ENCODE measurements around the gene FCRLA. TPM values are rescaled to one million over a fixed set of nuclear protein-coding genes. Genes with fewer than 3 reads are reported as not detected.
"Not testable (repeated sequence)": the region's sequence is repeated elsewhere in the genome, so short reads cannot be mapped to it uniquely, and the experiment has no call there.

The FCRLA gene, protein sequence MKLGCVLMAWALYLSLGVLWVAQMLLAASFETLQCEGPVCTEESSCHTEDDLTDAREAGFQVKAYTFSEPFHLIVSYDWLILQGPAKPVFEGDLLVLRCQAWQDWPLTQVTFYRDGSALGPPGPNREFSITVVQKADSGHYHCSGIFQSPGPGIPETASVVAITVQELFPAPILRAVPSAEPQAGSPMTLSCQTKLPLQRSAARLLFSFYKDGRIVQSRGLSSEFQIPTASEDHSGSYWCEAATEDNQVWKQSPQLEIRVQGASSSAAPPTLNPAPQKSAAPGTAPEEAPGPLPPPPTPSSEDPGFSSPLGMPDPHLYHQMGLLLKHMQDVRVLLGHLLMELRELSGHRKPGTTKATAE
- total RNA-seq (2022), result not detected in 2 replicates
- percentile 8 among the genes with signal in this experiment for Bru-seq, nascent RNA
- BruChase-seq, experiment 1, labeled RNA remaining after a 6-hour chase, result not detected
- BruChase-seq, experiment 2, labeled RNA remaining after a 2-hour chase, result not detected
- long read RNA-seq, result 0 reads

DNA sequence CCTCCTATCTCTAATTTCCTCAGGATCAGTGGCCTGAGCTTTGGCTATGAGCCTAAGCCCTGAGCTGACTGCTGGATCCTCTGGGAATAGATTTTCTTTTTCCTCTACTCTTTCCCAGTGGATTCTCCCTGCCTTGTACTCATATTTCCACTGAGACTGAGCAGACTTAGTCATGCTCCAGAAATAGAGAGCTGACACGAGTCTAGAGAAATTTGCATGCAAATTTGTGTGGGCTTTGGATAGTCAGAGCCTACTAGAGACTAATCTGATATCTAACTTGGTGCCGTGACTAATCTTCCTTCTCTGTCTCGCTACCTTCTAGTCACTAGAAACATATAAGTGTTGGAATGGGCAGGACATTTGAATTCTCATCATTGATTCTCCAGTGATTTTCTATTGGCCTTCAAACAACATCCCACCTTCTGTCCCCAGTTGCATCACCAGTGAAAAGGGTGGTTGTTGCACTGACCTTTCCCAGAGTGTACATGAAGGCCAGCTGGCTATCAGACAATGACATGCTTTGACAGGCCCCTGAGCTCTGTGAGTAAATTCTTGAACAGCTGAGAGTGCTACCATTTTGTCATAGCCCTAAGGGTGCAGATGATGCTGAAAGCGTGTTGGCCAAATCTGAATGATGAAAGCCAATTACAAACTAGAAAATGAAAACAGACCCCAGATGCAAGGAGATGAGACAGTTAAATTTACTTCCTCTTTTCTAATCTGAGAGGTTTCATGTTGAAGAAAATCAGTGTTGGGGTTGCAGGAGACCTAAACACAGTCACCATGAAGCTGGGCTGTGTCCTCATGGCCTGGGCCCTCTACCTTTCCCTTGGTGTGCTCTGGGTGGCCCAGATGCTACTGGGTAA, at the start of gene FCRLA:
Gene FCRLA, plus strand, starts transcription at position 748 of the 866 bp plus-strand sequence. Its CDS starts 36 bp downstream, at position 784.
- Mint-ChIP-seq H3K36me3 (ENCODE audit: insufficient read depth, unreplicated experiment) (no peaks in the 10 kb centered on the region), H3K9me3 (ENCODE audit: low read depth, unreplicated experiment) (no peaks in the 10 kb centered on the region), H3K27me3 (ENCODE audit: unreplicated experiment) (no peaks in the 10 kb centered on the region), H3K4me3 (ENCODE audit: low read depth, unreplicated experiment) (no peak within 1 kb of the TSS), H3K4me1 (ENCODE audit: low read depth, unreplicated experiment) (peaks cover 12% of the 10 kb centered on the region), H3K27ac (ENCODE audit: unreplicated experiment) (no peak within 1 kb of the TSS)
- TF ChIP-seq, protein P1, sequence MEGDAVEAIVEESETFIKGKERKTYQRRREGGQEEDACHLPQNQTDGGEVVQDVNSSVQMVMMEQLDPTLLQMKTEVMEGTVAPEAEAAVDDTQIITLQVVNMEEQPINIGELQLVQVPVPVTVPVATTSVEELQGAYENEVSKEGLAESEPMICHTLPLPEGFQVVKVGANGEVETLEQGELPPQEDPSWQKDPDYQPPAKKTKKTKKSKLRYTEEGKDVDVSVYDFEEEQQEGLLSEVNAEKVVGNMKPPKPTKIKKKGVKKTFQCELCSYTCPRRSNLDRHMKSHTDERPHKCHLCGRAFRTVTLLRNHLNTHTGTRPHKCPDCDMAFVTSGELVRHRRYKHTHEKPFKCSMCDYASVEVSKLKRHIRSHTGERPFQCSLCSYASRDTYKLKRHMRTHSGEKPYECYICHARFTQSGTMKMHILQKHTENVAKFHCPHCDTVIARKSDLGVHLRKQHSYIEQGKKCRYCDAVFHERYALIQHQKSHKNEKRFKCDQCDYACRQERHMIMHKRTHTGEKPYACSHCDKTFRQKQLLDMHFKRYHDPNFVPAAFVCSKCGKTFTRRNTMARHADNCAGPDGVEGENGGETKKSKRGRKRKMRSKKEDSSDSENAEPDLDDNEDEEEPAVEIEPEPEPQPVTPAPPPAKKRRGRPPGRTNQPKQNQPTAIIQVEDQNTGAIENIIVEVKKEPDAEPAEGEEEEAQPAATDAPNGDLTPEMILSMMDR (IDR thresholded peaks at IDR 0.05; ENCODE audit: unreplicated experiment), result no peak
- CTCF ChIA-PET, result interaction anchor here (0.9 kb wide), 1 partner anchor 15 kb away, joined by 3 read pairs; no protein-coding TSS in a partner anchor
- BruUV-seq (replicated peaks), result no TSS peak
- no peak for DNase-seq
- intact Hi-C loops (cut with micrococcal nuclease; ENCODE audit: unreplicated experiment), result no loop called here

DNA sequence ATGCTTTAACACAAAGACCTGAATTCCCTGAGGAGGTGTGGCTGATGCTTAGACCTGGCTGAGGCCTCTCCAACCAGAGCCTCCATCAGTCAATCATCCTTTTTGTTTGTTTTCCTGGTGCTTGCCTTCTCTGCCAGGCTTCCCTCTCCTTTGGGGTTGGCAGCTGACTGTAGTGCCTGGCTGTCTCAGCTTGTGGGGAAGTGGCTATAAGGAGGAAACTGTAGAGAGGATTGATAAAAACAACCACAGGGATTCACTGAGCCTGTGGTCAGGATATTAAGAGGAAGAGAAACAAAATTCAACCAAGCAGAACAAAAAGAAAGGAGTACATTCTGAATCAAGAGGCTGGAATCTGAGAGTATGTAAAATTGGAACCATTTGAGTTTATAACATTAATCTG, 48.5 kb upstream of the FCRLA start:
- DNase-seq; H3K27ac Mint-ChIP-seq (ENCODE audit: unreplicated experiment); H3K4me3 Mint-ChIP-seq (ENCODE audit: low read depth, unreplicated experiment); intact Hi-C loops (cut with micrococcal nuclease; ENCODE audit: unreplicated experiment); H3K9me3 Mint-ChIP-seq (ENCODE audit: low read depth, unreplicated experiment); H3K36me3 Mint-ChIP-seq (ENCODE audit: insufficient read depth, unreplicated experiment); H3K4me1 Mint-ChIP-seq (ENCODE audit: low read depth, unreplicated experiment); BruUV-seq (replicated peaks); CTCF ChIA-PET; H3K27me3 Mint-ChIP-seq (ENCODE audit: unreplicated experiment): not testable (repeated sequence)

DNA sequence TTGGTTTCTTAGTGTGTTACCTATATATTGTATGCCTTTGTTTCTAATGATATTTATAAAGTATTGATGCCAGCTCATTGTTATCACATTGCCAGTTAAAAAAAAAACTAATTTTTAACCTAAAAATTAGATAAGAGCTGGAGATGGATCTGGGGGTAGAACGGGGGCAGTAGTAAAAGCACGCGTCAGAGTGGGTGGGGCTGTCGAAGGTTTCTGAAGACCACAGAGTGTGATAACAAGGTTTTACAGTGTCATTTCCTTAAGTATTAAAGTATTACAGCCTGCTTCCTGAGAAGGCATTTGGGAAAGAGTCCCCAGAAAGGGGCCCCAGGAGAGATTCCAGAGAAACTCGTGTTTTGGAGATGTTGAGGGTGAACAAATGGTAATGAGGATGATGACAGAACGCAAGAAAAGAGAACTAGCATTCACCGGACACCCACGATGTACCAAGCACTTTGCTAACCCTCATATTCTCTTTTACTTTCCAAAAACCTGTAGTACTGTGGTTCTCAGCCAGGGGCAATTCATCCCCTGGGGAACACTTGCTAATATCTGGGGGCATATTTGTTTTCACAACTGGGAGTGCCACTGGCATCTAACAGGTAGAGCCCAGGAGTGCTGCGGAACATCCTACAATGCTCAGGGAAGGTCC, 45.2 kb upstream of the FCRLA start:
- CTCF ChIA-PET; BruUV-seq (replicated peaks): not testable (repeated sequence)

DNA sequence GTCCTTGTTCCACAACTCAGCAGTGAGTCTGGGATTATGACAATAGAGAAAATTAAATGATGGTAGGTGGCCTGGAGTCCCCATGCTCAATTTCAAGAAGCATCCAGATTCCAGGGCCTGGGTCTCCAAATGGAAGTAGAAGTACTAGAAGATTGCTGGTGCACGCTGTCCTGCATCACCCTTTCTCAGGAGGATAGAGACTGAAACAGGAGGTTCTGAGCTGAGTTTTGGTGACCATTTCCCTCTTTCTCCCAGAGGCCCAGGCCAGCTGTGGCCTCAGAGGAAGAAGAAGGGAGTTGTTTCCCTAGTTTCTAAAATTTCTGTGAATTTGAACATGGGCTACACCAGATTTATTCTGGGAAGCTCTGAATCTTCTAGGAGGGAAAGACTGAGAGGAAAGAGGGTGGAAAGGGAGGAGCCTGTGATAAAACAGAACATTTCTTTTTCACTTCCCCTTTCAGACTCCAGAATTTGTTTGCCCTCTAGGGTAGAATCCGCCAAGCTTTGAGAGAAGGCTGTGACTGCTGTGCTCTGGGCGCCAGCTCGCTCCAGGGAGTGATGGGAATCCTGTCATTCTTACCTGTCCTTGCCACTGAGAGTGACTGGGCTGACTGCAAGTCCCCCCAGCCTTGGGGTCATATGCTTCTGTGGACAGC, 44.2 kb upstream of the FCRLA start, which contains the start of gene FCGR2B:
Gene FCGR2B, plus strand, starts transcription at position 460 of the 656 bp plus-strand sequence. Its CDS starts 99 bp downstream, at position 559.
- BruUV-seq (replicated peaks); DNase-seq; H3K27ac Mint-ChIP-seq (ENCODE audit: unreplicated experiment); CTCF ChIA-PET; H3K9me3 Mint-ChIP-seq (ENCODE audit: low read depth, unreplicated experiment); H3K4me1 Mint-ChIP-seq (ENCODE audit: low read depth, unreplicated experiment); H3K36me3 Mint-ChIP-seq (ENCODE audit: insufficient read depth, unreplicated experiment); H3K27me3 Mint-ChIP-seq (ENCODE audit: unreplicated experiment); H3K4me3 Mint-ChIP-seq (ENCODE audit: low read depth, unreplicated experiment); intact Hi-C loops (cut with micrococcal nuclease; ENCODE audit: unreplicated experiment): not testable (repeated sequence)

More for the DNA sequence above, 45.2 kb upstream of the FCRLA start:
- H3K27me3 Mint-ChIP-seq (ENCODE audit: unreplicated experiment); intact Hi-C loops (cut with micrococcal nuclease; ENCODE audit: unreplicated experiment); H3K4me3 Mint-ChIP-seq (ENCODE audit: low read depth, unreplicated experiment); H3K4me1 Mint-ChIP-seq (ENCODE audit: low read depth, unreplicated experiment); H3K27ac Mint-ChIP-seq (ENCODE audit: unreplicated experiment); H3K36me3 Mint-ChIP-seq (ENCODE audit: insufficient read depth, unreplicated experiment); H3K9me3 Mint-ChIP-seq (ENCODE audit: low read depth, unreplicated experiment); DNase-seq: not testable (repeated sequence)

DNA sequence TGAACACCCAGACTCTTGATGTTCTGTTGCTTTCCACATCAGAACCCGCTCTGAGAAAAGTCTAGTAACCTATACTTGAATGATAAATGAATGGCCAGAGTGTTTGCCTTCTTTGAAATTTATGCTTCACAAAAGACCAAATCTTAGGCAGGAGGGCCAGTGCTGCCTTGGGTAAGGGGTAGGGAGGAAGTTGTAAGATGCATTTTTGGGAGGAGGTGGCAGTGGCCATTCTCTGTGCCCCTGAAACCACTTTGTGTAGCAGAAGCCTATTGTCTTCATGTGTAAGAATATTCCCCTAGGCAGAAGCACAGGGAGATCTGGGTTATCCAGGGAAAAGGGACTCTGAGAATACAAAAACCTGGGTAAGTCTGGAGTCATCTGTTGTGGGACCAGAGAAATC, 43.5 kb upstream of the FCRLA start:
- DNase-seq; H3K4me3 Mint-ChIP-seq (ENCODE audit: low read depth, unreplicated experiment); intact Hi-C loops (cut with micrococcal nuclease; ENCODE audit: unreplicated experiment); BruUV-seq (replicated peaks); H3K9me3 Mint-ChIP-seq (ENCODE audit: low read depth, unreplicated experiment); H3K36me3 Mint-ChIP-seq (ENCODE audit: insufficient read depth, unreplicated experiment); H3K27me3 Mint-ChIP-seq (ENCODE audit: unreplicated experiment); H3K4me1 Mint-ChIP-seq (ENCODE audit: low read depth, unreplicated experiment); CTCF ChIA-PET; H3K27ac Mint-ChIP-seq (ENCODE audit: unreplicated experiment): not testable (repeated sequence)

DNA sequence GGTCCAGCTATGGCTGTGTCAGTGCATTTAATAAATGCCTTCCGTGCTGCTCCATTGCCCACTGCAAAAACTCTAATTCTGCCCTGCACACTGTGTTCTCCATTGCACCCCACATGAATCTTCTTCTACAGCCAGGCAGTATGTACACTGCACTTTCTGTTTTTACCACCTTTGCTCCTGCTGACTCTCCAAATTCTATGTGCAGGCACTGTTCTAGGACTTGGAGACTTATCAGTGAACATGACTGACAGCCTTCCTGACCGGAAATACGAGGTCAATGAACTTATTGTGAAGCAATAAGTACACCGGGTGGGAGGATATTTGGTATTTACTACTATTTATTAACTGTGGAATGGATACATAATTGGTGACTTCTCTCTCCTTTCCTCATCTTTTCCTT, 42.3 kb upstream of the FCRLA start:
- CTCF ChIA-PET, result not testable (repeated sequence)

DNA sequence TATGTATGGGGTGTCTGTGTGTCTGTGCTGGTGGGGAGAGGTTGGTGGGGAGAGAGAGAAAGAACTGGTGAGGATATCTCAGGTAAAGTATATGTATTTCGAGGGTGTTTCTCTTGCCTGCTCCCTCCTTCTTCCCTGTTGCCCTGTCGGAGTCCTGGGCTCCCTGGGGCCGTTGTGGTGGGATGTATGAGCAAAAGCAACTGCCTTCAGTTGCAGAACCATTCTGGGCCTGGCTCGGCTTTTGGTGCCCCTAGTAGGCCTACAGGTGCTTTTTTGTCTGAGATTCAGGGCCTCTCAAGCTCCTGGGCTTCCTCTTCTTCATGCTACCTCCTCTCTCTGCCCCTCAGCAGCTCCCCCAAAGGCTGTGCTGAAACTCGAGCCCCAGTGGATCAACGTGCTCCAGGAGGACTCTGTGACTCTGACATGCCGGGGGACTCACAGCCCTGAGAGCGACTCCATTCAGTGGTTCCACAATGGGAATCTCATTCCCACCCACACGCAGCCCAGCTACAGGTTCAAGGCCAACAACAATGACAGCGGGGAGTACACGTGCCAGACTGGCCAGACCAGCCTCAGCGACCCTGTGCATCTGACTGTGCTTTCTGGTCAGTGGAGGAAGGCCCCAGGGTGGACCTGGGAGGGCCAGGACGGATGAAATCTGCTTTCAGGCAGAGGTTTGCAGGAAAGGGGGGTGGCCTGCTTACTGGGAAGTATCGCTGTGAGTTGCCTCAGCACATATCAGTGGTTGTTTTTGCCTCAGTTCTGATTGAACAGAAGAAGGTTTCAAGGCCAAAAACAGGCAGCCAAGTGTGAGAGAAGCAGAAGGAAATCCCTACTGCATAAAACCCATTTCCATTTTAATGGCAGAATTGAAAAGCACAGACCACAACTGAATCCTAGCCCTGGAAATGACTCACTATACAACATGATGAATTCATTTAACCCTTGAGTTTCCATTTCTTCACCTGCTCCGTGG, 35.7 kb upstream of the FCRLA start:
- H3K4me3 Mint-ChIP-seq (ENCODE audit: low read depth, unreplicated experiment); H3K9me3 Mint-ChIP-seq (ENCODE audit: low read depth, unreplicated experiment); H3K36me3 Mint-ChIP-seq (ENCODE audit: insufficient read depth, unreplicated experiment); DNase-seq; H3K27ac Mint-ChIP-seq (ENCODE audit: unreplicated experiment); CTCF ChIA-PET; intact Hi-C loops (cut with micrococcal nuclease; ENCODE audit: unreplicated experiment); H3K27me3 Mint-ChIP-seq (ENCODE audit: unreplicated experiment); BruUV-seq (replicated peaks); H3K4me1 Mint-ChIP-seq (ENCODE audit: low read depth, unreplicated experiment): not testable (repeated sequence)

More for the DNA sequence above, 42.3 kb upstream of the FCRLA start:
- H3K4me1 Mint-ChIP-seq (ENCODE audit: low read depth, unreplicated experiment); H3K27me3 Mint-ChIP-seq (ENCODE audit: unreplicated experiment); BruUV-seq (replicated peaks); DNase-seq; H3K27ac Mint-ChIP-seq (ENCODE audit: unreplicated experiment); H3K36me3 Mint-ChIP-seq (ENCODE audit: insufficient read depth, unreplicated experiment); H3K9me3 Mint-ChIP-seq (ENCODE audit: low read depth, unreplicated experiment); H3K4me3 Mint-ChIP-seq (ENCODE audit: low read depth, unreplicated experiment); intact Hi-C loops (cut with micrococcal nuclease; ENCODE audit: unreplicated experiment): not testable (repeated sequence)
